GM10847 (cell line): Measurements from ENCODE around the gene FAM13B.
A peak's percentile ranks its signal among the peaks of the same experiment; 100 is the strongest.

Experiments used
- POLR2A ChIP-seq: IDR thresholded peaks from 2 replicates; pipeline ENCODE4 v1.6.1; 2011; ENCODE audit not compliant: insufficient read length; ENCODE audit errors: extremely low read depth

FAM13B gene

DNA sequence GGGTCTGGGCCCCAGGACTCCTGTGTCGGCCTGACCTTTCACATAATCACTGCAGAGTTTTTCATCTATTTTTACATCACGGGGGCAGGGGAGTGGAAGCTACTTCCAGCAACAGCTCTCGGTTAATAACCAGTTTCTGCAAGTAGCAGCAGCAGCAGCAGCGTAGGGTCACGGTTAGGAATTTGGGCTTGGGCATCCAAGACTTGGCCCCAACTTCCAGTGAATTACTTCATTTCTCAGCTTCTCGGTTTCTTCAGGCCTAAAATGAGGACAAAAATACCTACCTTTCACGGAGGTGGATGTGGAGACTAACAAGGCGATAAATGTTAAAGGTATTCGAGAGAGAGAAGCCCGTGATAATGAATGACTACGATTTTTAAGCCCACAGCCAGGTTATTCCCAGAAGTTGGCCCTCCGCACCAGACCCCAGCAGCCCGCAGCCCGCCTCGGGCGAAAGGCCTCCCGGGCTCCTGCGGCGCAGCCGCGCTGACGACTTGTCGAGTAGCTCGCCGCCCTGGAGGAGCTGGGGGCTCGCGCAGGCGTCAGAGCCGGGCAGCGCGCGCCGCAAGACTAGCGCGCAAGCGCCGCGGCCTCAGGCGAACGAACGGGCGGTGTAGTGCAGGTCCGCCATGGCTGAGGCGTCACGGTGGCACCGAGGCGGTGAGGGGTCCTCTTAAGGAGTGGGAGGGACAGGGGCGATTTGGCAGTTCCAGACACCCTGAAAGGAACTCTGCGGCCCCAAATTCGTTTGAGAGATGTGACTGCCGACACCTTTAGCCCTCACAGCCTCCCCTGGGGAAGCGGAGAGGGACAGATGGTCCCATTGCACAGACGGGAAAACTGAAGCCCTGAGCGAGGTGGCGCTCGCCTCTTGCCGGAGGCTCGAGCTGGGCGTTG is 143.8 kb downstream of the FAM13B start, which contains the start of gene PKD2L2:
Gene PKD2L2, plus strand, starts transcription at position 595 of the 897 bp plus-strand sequence. Its CDS starts 35 bp downstream, at position 630.
- peak; percentile 95 for TF ChIP-seq POLR2A

DNA sequence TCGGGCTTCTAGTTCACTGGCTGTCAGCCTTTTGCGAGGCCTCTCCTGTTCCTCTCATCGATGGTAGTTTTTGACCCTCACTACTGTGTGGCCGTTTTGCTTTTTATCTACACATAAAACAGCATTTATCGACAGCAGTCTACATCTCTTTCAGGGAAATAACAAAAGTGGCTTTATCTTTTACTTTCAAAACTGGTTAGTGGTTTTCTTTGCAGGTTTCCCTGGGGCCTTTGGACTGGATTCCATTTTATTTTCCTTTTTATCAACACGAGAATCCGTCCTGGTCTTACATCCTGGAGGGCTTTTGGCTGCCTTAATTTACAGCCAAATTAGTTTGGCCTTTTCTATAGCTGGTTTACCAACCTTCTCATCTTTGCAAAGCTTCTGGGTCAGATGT is 144.4 kb downstream of the FAM13B start:
- no peak for TF ChIP-seq POLR2A
